OCI-LY1 (cell line): ENCODE measurements around the gene PHC1.

Experiments
- H2AFZ ChIP-seq: fragments of 200-600 bp; sonication (generic), shearing (Covaris generic); 2 replicates; pipeline ENCODE4 v1.6.0; 2014; ENCODE audit warnings: antibody characterized with exemption, mild to moderate bottlenecking, low read length
- H3F3A ChIP-seq: fragments of 200-600 bp; sonication (generic), shearing (Covaris generic); 2 replicates; pipeline ENCODE4 v1.6.0; 2014; ENCODE audit warnings: mild to moderate bottlenecking, antibody characterized with exemption, low read length, moderate library complexity; ENCODE audit not compliant: insufficient read depth
- H3K27ac ChIP-seq: fragments of 200-600 bp; sonication (generic); 2 replicates; pipeline ENCODE4 v1.5.1; 2014; ENCODE audit warnings: low read length, mixed run types, mild to moderate bottlenecking, low read depth; ENCODE audit not compliant: poor library complexity, severe bottlenecking
- H3K27me3 ChIP-seq: fragments of 200-600 bp; sonication (generic); 2 replicates; pipeline ENCODE4 v1.6.0; 2014; ENCODE audit warnings: antibody characterized with exemption, mild to moderate bottlenecking, low read length, moderate library complexity; ENCODE audit not compliant: insufficient read depth
- H3K36me3 ChIP-seq: fragments of 200-600 bp; sonication (generic); 2 replicates; pipeline ENCODE4 v1.6.1; 2014; ENCODE audit warnings: mild to moderate bottlenecking, antibody characterized with exemption, low read length, moderate library complexity, mixed read lengths; ENCODE audit not compliant: insufficient read depth
- H3K4me1 ChIP-seq: fragments of 200-600 bp; sonication (generic); 2 replicates; pipeline ENCODE4 v1.5.1; 2014; ENCODE audit warnings: mild to moderate bottlenecking, low read length, moderate library complexity; ENCODE audit not compliant: insufficient read depth, severe bottlenecking
- H3K4me2 ChIP-seq: fragments of 200-600 bp; sonication (generic), shearing (Covaris generic); 2 replicates; pipeline ENCODE4 v1.6.1; 2014; ENCODE audit warnings: low read length
- H3K4me3 ChIP-seq: fragments of 200-600 bp; sonication (generic); 2 replicates; pipeline ENCODE4 v1.5.1; 2014; ENCODE audit warnings: low read length, low read depth, mild to moderate bottlenecking, mixed read lengths; ENCODE audit not compliant: poor library complexity, severe bottlenecking
- H3K79me2 ChIP-seq: fragments of 200-600 bp; shearing (Covaris generic); 2 replicates; pipeline ENCODE4 v1.6.1; 2016; ENCODE audit warnings: mixed run types, low read length, mixed read lengths; ENCODE audit not compliant: insufficient read depth
- H3K9ac ChIP-seq: fragments of 200-600 bp; sonication (generic), shearing (Covaris generic); 2 replicates; pipeline ENCODE4 v1.6.1; 2014; ENCODE audit warnings: mild to moderate bottlenecking, low read length, mixed read lengths
- H3K9me2 ChIP-seq: fragments of 200-600 bp; sonication (generic), shearing (Covaris generic); 2 replicates; pipeline ENCODE4 v1.6.1; 2014; ENCODE audit warnings: low read depth, mild to moderate bottlenecking, low read length, mixed read lengths
- H3K9me3 ChIP-seq: fragments of 200-600 bp; shearing (Covaris generic); 2 replicates; pipeline ENCODE4 v1.6.1; 2014; ENCODE audit warnings: low read length, mixed read lengths
- H4K20me1 ChIP-seq: fragments of 200-600 bp; sonication (generic), shearing (Covaris generic); 2 replicates; pipeline ENCODE4 v1.6.0; 2016; ENCODE audit warnings: mild to moderate bottlenecking, low read length; ENCODE audit not compliant: insufficient read depth
- CTCF ChIP-seq: fragments of 200-600 bp; sonication (generic), shearing (Covaris generic); IDR thresholded peaks from 2 replicates; pipeline ENCODE4 v1.5.1; 2017; ENCODE audit warnings: mild to moderate bottlenecking, antibody characterized with exemption, low read length, moderate library complexity, mixed read lengths
- EZH2 ChIP-seq: fragments of 200-600 bp; sonication (generic), shearing (Covaris generic); IDR thresholded peaks from 2 replicates; pipeline ENCODE4 v1.8.0; 2017; ENCODE audit warnings: borderline replicate concordance, mixed run types, mild to moderate bottlenecking, antibody characterized with exemption, low read length, moderate library complexity, mixed read lengths

Gene PHC1

DNA sequence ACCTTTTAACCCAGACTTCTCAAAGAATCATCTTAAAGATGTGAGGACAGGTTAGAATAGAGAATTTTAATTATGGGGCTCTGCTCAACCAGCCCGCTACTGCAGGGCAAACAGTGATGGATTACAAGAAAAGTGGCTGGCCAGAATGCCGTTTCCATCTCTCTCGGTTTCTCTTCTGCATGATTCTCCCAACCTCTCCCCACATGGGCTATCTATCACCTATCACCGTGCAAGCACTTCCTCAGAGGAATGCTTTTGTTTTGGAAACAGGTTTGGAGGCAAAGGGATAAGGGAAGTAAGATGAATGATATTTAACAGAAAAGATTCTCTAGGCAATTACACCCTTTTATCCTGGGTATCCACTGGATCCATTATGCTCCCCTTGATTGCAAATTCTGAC lies 37.4 kb upstream of the PHC1 start:
- H3K9ac ChIP-seq = no peak overlapping the region
- TF ChIP-seq CTCF (no peak), EZH2 (no peak)
- H3K9me3 ChIP-seq = no peaks in the 10 kb centered on the region
- no peaks in the 10 kb centered on the region for H3K79me2 ChIP-seq
- no peaks in the 10 kb centered on the region for H3K36me3 ChIP-seq
- no peaks in the 10 kb centered on the region for H3K27me3 ChIP-seq
- H2AFZ ChIP-seq = no peak overlapping the region
- no peaks in the 10 kb centered on the region for H4K20me1 ChIP-seq
- no peak overlapping the region for H3K27ac ChIP-seq
- no peak overlapping the region for H3K4me2 ChIP-seq
- no peaks in the 10 kb centered on the region for H3F3A ChIP-seq
- H3K4me3 ChIP-seq = no peak overlapping the region
- H3K9me2 ChIP-seq = no peaks in the 10 kb centered on the region
- no peaks in the 10 kb centered on the region for H3K4me1 ChIP-seq

DNA sequence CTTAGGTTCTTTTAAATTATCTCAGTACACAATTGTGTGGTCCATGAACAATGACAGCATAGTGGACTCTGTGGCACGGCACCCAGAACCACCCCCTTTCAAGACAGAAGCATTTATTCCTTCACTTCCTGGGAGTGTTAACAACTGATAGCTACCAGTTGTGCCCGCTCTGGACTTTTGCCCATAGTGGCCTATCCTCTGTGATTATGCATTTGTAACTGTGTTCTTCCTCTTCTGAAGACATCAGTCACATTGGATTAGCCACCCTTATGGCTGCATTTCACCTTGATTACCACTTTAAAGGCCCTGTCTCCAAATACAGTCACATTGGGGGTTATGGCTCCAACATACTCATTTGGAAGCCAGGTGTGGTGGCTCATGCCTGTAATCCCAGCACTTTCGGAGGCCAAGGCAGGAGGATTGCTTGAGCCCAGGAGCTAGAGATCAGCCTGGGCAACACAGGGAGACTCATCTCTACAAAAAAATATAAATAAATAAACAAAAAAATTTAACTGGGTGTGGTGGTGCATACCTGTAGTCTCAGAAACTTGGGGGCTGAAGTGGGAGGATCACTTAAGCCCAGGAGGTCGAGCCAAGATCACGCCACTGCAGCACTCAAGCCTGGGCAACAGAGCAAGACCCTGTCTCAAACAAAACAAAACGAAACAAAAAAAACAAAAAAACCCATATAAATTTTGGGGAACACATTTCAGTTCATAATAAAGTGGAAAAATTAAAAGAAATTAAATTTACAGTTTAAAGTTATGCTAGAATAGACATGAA lies 27.6 kb upstream of the PHC1 start:
- Histone ChIP-seq H3K27me3 (no peaks in the 10 kb centered on the region), H3K79me2 (no peaks in the 10 kb centered on the region), H3K9ac (no peak overlapping the region), H4K20me1 (no peaks in the 10 kb centered on the region), H3K4me1 (peaks cover 3% of the 10 kb centered on the region), H3K4me2 (no peak overlapping the region), H3K27ac (no peak overlapping the region), H3K9me2 (no peaks in the 10 kb centered on the region), H3K36me3 (no peaks in the 10 kb centered on the region), H3K4me3 (no peak overlapping the region), H3F3A (no peaks in the 10 kb centered on the region), H2AFZ (no peak overlapping the region), H3K9me3 (no peaks in the 10 kb centered on the region)
- TF ChIP-seq EZH2 = no peak
- no peak for TF ChIP-seq CTCF

- Histone ChIP-seq H3K27me3 (no peaks in the 10 kb centered on the region), H3K4me2 (no peak overlapping the region), H2AFZ (no peak overlapping the region), H3K9ac (no peak overlapping the region), H4K20me1 (no peaks in the 10 kb centered on the region), H3K79me2 (no peaks in the 10 kb centered on the region), H3K27ac (no peak overlapping the region), H3K4me3 (no peak overlapping the region), H3F3A (no peaks in the 10 kb centered on the region), H3K4me1 (peaks cover 3% of the 10 kb centered on the region), H3K9me3 (no peaks in the 10 kb centered on the region), H3K9me2 (no peaks in the 10 kb centered on the region), H3K36me3 (no peaks in the 10 kb centered on the region)
- TF ChIP-seq CTCF (no peak), EZH2 (no peak)
Observed at GRCh38 chr12:8887285-8887715, 27.0 kb upstream of the PHC1 start.
